Measurements from ENCODE around the gene SLC22A3. TPM values are rescaled to one million over a fixed set of nuclear protein-coding genes. Genes with fewer than 3 reads are reported as not detected.

SLC22A3 gene
- total RNA-seq, 4 donors from 2014 or later: 6.7 to 14.3 (median 13.2) TPM

DNA sequence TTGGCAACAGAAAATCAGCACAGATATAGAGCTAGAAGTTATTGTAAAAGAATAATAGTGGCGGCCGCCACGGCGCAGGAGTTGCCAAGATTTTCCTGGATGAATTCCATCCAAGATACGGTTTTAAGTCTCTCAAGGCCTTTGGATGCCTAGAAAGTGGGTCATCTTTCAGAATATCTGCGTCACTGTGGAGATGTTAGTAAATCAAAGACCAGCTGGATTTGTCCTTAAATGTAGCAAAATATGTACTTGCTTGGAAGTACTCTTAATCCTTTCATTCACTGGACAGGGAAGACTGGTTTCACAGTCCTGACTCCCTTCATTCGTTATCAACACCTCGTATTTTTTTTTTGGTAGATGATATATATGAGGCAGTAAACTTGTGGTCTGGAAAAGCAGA is 83.0 kb downstream of the SLC22A3 start:
- TF ChIP-seq, protein P1, sequence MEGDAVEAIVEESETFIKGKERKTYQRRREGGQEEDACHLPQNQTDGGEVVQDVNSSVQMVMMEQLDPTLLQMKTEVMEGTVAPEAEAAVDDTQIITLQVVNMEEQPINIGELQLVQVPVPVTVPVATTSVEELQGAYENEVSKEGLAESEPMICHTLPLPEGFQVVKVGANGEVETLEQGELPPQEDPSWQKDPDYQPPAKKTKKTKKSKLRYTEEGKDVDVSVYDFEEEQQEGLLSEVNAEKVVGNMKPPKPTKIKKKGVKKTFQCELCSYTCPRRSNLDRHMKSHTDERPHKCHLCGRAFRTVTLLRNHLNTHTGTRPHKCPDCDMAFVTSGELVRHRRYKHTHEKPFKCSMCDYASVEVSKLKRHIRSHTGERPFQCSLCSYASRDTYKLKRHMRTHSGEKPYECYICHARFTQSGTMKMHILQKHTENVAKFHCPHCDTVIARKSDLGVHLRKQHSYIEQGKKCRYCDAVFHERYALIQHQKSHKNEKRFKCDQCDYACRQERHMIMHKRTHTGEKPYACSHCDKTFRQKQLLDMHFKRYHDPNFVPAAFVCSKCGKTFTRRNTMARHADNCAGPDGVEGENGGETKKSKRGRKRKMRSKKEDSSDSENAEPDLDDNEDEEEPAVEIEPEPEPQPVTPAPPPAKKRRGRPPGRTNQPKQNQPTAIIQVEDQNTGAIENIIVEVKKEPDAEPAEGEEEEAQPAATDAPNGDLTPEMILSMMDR (IDR thresholded peaks at IDR 0.05): no peak
- peak; percentile 89 for ATAC-seq (ENCODE audit: low FRiP score)
- no peak for DNase-seq (ENCODE audit: low spot score)

DNA sequence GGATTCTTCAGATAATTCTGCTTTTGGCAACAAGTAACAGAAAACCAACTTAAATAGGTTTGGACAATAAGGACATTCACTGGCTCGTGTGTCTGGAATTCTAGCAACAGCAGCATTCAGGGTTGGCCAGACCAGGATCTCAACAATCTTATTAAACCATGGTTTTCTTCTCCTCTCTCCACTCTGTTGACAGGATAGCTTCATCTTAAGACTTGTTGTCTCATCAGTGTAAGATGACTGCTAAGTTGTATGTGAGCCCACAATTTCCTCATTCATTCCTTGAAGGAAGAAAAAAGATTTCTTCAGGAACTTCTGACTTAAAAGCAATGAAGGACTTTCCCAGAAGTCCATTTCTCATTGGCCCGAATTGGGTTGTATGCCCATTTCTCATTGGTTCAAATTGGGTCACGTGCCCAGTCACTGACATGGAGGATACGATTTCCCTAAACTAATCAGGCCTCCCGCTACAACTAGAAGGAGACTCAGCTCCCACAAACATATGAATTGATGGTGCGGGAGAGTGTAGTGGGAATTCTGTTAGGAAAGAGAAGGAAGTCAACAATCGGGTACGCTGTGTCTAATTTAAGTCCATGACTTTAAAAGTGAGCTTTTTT is 83.7 kb downstream of the SLC22A3 start:
- ATAC-seq (ENCODE audit: low FRiP score): peak; percentile 30
- TF ChIP-seq, protein P1 (IDR thresholded peaks at IDR 0.05): no peak
- no peak for DNase-seq (ENCODE audit: low spot score)

DNA sequence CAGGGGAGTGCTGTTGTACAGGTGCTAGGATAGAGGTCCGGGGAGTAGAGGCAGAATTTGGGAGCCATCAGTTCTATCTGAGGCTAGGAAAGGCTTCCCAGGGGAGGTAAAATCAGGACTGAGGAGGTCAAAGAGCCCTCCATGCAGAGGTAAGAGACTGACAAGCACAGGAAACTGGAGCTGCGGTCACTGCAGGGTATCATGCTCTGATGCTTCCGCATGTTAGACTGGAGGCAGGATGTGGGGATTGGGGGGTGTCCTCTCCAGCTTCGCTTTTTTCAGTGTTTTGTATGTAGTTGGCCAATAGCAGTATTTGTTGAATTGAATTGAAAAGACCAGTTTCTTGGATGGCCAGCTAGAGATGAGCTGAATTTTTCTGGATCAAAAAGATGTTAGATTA is 87.8 kb downstream of the SLC22A3 start:
- DNase-seq (ENCODE audit: low spot score): no peak
- TF ChIP-seq, protein P1 (IDR thresholded peaks at IDR 0.05): no peak
- no peak for ATAC-seq (ENCODE audit: low FRiP score)

DNA sequence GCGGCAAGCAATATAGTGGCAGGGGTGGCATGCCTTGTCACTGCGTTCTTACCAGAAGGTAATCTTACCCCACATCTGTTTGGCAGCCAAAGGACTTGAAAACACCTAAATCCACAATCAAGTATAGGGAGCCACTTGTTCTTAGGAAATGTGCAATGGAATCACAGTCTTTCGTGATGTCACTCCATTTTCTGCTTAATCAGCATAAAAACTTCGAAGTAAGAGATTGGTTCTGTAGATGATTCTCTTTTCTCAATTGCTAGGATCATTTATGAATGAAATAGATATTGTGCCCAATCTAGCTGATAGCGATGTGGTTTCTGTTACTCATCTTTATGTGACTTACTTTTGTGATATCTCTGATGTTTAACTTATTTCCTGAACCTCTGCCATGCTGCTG is 89.0 kb downstream of the SLC22A3 start:
- TF ChIP-seq, protein P1 (IDR thresholded peaks at IDR 0.05): no peak
- ATAC-seq (ENCODE audit: low FRiP score): no peak
- no peak for DNase-seq (ENCODE audit: low spot score)

DNA sequence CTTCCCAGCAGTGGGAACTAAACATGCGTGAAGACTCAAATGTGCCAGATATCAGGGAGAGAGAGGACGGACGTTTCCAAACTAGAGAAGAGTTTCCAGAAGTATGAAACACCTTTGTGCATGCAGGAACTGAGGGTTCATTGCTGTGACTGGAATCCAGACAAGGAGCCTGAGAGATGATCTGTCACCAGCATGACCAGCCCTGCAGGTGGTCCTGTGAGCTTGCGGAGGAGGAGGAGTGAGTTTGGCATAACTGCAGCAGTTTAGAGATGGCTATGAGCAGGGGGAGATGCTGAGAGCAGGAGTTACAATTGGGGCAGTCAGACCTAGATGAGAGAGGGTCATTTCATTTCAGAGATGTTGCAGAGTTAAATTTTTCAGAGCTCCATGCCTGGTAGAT is 89.6 kb downstream of the SLC22A3 start:
- ATAC-seq (ENCODE audit: low FRiP score) (no peak), DNase-seq (ENCODE audit: low spot score) (no peak)
- TF ChIP-seq, protein P1 (IDR thresholded peaks at IDR 0.05): no peak

DNA sequence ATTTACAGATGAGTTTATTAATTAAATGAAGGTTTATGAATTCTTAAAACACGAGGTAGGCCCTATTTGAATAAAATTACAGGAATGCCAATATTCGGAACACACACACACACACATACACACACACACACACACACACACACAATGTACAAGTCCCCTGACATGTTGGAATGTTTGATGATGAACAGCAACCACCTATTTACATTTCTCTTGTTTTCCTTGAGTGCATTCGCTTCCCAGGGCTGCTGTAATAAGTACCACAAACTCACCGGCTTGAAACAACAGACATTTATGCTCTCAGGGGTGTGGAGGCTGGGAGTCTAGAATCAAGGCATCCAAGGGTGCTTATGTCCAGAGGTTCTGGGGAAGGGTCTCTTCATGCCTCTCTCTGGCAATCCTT is 90.3 kb downstream of the SLC22A3 start:
- TF ChIP-seq, protein P1 (IDR thresholded peaks at IDR 0.05): no peak
- DNase-seq (ENCODE audit: low spot score) (no peak), ATAC-seq (ENCODE audit: low FRiP score) (no peak)

DNA sequence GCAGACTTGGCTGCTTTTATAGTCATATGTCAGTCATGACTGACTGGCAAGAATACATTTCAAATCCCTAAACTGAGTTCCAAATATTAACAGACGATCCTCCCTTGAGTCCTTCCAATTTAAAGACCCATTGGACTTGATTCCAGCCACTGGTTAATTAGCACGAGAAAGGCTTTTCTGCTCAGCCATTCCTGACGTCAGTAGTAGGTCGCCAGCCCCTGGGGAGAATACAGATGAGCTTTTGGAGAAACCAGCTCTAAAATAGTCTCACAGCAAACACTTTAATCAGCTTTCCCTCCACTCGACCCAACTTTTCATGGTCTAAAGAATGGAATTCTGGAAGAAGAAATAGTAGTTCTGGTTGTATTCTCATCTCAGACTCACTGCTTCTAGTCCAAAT is 91.6 kb downstream of the SLC22A3 start:
- ATAC-seq (ENCODE audit: low FRiP score): no peak
- TF ChIP-seq, protein P1 (IDR thresholded peaks at IDR 0.05): no peak
- no peak for DNase-seq (ENCODE audit: low spot score)
